NCI-H2196 treated with DMSO at 0.1 percent for 48 hours (cell line): ENCODE results near the gene ARHGAP12.

Experiments
- DNase-seq: peaks from one replicate; lab custom pipeline; 2025; ENCODE audit not compliant: unreplicated experiment; lab: John Stamatoyannopoulos, UW

The ARHGAP12 gene

GRCh38 chr10:31829776-31830175, 98.9 kb downstream of the ARHGAP12 start:
- DNase-seq: no peak

GRCh38 chr10:31823358-31823757, 105.3 kb downstream of the ARHGAP12 start:
- DNase-seq: no peak

GRCh38 chr10:31822616-31823318, 105.9 kb downstream of the ARHGAP12 start:
- no peak for DNase-seq

- no peak for DNase-seq
These were observed 106.5 kb downstream of the ARHGAP12 start for GRCh38 chr10:31822150-31822549.

- DNase-seq: no peak
These were observed 107.8 kb downstream of the ARHGAP12 start for GRCh38 chr10:31820778-31821369.

GRCh38 chr10:31820096-31820495, 108.5 kb downstream of the ARHGAP12 start:
- no peak for DNase-seq

- DNase-seq: no peak
These were observed 109.2 kb downstream of the ARHGAP12 start for GRCh38 chr10:31819391-31819820.

- DNase-seq: no peak
These were observed 112.3 kb downstream of the ARHGAP12 start for GRCh38 chr10:31816318-31816717.

GRCh38 chr10:31808258-31809218, 120.1 kb downstream of the ARHGAP12 start:
- no peak for DNase-seq

- no peak for DNase-seq
These were observed 124.2 kb downstream of the ARHGAP12 start for GRCh38 chr10:31804352-31804810.

- DNase-seq: no peak
These were observed 124.9 kb downstream of the ARHGAP12 start for GRCh38 chr10:31803606-31804351.

GRCh38 chr10:31799181-31799580, 129.4 kb downstream of the ARHGAP12 start:
- DNase-seq: no peak

GRCh38 chr10:31792745-31793144, 135.9 kb downstream of the ARHGAP12 start:
- no peak for DNase-seq

- DNase-seq: no peak
These were observed 139.1 kb downstream of the ARHGAP12 start for GRCh38 chr10:31789555-31789954.

GRCh38 chr10:31782701-31783100, 145.9 kb downstream of the ARHGAP12 start:
- no peak for DNase-seq

GRCh38 chr10:31780717-31781116, 147.9 kb downstream of the ARHGAP12 start:
- no peak for DNase-seq

GRCh38 chr10:31778627-31779026, 150.0 kb downstream of the ARHGAP12 start:
- DNase-seq: no peak

- no peak for DNase-seq
These were observed 152.5 kb downstream of the ARHGAP12 start for GRCh38 chr10:31776159-31776558.

GRCh38 chr10:31774928-31775650, 153.5 kb downstream of the ARHGAP12 start:
- DNase-seq: no peak

GRCh38 chr10:31774299-31774900, 154.2 kb downstream of the ARHGAP12 start:
- no peak for DNase-seq
